Memory B cell (primary cell): ENCODE results near the gene TF.

Experiments used
- ATAC-seq: fragments of 150-1000 bp; cut with Tn5 transposase; 2 replicates; pipeline ENCODE4 v1.10.0; 2021; ENCODE audit warnings: low read depth, mild to moderate bottlenecking, moderate library complexity
- DNase-seq, 2 donors: peaks; one replicate each; pipeline ENCODE4 v3.0.0; 2022; ENCODE audit warnings: low spot score in 2 of 2
- H3K27ac Mint-ChIP-seq: one replicate; pipeline ENCODE4 v1.8.0; 2022; ENCODE audit warnings: mild to moderate bottlenecking, moderate library complexity, mixed read lengths
- H3K27me3 Mint-ChIP-seq: one replicate; pipeline ENCODE4 v1.8.0; 2022; ENCODE audit warnings: mixed read lengths
- H3K36me3 Mint-ChIP-seq: one replicate; pipeline ENCODE4 v1.8.0; 2022; ENCODE audit warnings: mild to moderate bottlenecking, mixed read lengths
- H3K4me1 Mint-ChIP-seq: one replicate; pipeline ENCODE4 v1.8.0; 2022; ENCODE audit warnings: mixed read lengths
- H3K4me3 Mint-ChIP-seq: one replicate; pipeline ENCODE4 v1.8.0; 2022; ENCODE audit warnings: mild to moderate bottlenecking, moderate library complexity, mixed read lengths
- H3K9me3 Mint-ChIP-seq: one replicate; pipeline ENCODE4 v1.8.0; 2022; ENCODE audit warnings: mixed read lengths

TF gene

DNA sequence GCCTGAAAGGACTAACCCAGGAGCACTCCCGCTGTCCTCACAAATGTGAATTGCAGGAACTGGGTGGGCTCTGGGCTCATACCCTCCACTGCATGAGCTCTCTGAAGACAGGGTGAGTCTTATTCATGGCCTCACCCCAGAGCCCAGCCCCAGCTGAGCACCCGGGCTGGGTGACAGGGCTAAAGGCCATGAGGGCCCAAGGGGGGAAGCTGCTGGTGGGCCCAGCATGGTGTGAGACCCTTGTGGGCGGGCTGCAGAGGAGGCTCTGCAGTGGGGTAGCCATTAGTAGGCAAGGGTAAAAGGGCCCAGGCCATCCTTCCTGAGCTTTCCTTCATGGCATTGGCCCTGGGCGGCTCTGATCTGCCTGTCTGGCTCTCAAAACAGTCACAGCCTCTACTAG is 89.8 kb downstream of the TF start:
- no peak for ATAC-seq
- Mint-ChIP-seq H3K4me1 (no peaks in the 10 kb centered on the region), H3K36me3 (no peaks in the 10 kb centered on the region), H3K27me3 (peaks cover 9% of the 10 kb centered on the region), H3K27ac (no peak overlapping the region), H3K4me3 (no peak overlapping the region), H3K9me3 (no peaks in the 10 kb centered on the region)
- no peak for DNase-seq

DNA sequence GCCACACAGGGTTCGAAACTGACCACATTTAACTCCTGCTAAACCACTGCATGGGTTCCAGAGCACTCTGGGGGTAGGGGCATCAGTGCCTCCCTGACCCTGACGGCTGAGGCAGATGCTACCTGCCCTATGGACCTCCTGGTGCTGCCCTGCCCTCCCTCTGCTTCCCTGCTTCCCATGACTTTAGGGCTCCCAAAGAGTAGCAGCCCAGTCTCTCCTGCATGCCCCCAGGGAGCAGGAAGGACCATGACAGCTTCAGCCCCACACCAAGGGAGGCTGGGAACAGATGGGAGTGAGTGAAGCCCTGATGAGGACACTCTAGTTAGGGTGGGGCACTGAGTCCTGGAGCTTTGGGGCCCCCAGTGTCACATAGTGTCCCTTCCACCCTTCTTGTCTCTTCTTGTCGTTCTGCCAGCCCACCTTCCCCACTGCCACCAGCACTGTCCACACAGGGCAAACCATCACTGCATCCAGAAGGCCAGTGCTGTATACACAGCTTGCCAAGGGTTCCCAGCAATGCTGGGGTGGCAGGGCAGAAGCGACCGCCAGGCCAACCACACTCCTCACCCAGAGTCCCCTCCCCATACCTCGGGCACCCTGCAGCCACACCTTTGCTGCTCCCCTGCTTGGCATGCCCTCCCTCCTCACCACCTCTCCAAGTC is 90.4 kb downstream of the TF start:
- no peak overlapping the region for H3K27ac Mint-ChIP-seq
- ATAC-seq (no peak), DNase-seq (no peak)
- peaks cover 9% of the 10 kb centered on the region for H3K27me3 Mint-ChIP-seq
- H3K9me3 Mint-ChIP-seq, result no peaks in the 10 kb centered on the region
- H3K4me3 Mint-ChIP-seq, result no peak overlapping the region
- no peaks in the 10 kb centered on the region for H3K4me1 Mint-ChIP-seq
- no peaks in the 10 kb centered on the region for H3K36me3 Mint-ChIP-seq

DNA sequence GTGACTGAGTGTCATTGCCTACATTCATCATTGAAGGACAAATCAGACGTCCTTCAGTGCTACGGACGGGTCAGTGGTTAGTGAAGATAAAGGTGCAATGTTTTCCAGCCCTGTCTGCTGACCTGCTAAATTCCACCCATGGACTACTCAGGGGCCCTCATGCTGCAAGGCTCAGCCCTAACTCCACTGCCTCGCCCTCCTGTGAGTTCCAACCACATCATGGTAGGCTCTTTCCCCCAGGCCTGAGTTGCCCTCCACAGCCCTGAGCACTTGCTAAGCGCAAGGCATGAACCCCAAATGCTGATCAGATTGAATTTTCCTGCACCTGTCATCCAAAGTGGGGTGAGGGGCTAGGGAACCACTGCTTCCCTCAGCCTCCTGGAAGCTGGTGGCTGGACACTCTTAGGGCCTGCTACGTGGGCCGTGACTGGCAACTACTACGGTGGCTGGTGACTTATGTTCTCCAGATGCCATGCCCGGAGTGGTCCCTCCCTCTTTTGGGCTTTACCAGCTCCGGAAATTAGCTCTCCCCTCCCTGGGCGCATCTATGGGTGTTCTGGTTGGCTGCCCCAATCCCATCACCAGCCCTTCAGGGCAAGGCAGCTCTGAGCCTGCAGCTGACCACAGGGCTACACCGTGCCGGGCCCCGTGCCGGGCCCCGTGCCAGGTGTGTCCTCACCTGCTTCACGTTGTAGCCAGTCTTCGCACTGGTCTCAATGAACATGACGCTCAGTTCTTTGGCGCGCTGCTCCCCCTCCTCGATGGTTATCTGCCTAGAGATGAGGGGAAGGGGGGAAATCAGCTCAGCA is 91.5 kb downstream of the TF start:
- no peaks in the 10 kb centered on the region for H3K9me3 Mint-ChIP-seq
- H3K36me3 Mint-ChIP-seq, result no peaks in the 10 kb centered on the region
- H3K4me3 Mint-ChIP-seq, result no peak overlapping the region
- no peak for ATAC-seq
- peaks cover 11% of the 10 kb centered on the region for H3K27me3 Mint-ChIP-seq
- no peak overlapping the region for H3K27ac Mint-ChIP-seq
- DNase-seq, result no peak
- H3K4me1 Mint-ChIP-seq, result no peaks in the 10 kb centered on the region

DNA sequence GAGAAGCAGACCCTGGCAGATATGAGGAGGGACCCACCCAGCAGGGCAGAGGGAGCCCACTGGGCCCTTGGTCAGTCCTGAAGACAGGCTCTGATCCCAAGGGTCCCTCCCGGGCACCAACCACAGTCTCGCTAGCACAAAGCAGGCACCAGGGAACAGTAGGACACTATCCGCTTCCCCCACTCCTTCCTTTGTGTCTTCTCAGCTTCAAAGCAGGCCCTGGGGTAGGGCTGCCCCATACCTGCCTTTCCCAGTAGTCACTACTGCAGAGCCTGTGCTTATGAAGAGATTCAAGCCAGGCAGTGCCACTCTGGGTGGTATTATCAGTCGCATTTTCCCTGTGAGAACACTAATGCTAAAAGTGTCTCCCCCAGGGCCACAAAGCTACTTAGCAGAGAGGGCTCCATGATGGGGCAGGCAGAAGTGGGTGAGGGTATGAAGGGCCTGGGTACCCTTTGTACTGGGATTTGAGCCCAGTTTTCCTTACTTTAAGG is 92.2 kb downstream of the TF start:
- Mint-ChIP-seq H3K4me1 (no peaks in the 10 kb centered on the region), H3K36me3 (no peaks in the 10 kb centered on the region), H3K27ac (no peak overlapping the region), H3K9me3 (no peaks in the 10 kb centered on the region), H3K4me3 (no peak overlapping the region), H3K27me3 (peaks cover 11% of the 10 kb centered on the region)
- ATAC-seq (no peak), DNase-seq (no peak)

DNA sequence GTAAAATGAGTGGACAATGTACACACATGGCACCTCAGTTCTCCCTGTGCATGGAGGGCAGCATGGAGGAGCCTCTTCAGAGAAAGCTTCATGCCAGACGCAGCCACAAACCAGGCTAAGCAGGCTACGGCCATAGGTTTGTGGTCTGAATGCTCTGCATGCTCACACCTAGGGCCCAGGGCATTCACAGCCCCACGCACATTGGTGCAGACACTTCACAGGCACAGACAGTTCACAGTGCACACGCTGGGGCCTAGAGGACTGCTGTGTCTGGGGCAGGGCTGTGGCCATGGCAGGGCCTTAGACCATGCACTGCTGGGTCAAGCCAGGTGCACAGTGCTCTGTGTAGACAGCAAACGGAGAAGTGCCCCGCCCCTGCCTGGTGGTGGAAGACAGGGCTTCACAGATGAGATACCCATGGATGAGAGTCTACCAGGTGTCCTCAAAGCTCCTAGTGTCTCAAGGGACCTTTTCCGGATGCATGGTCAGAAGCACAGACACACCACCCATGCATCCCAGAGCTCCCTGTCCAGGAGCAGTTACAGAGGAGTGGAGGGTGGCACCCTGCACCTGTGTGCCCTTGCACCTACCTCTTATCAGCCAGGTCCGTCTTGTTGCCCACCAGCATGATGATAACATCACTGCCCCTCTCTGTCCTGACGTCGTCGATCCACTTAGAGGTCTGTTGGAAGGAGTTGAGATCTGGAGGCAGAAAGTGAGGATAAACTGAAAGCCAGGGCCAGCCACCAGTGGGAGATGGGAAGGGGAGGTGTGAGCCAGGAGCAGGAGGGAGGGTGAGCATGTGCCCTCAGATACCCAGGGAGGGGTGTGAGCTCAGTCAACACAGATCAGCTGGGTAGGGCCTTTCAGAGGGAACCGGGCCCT is 93.0 kb downstream of the TF start:
- no peaks in the 10 kb centered on the region for H3K36me3 Mint-ChIP-seq
- no peaks in the 10 kb centered on the region for H3K9me3 Mint-ChIP-seq
- H3K27me3 Mint-ChIP-seq, result peaks cover 11% of the 10 kb centered on the region
- ATAC-seq (no peak), DNase-seq (no peak)
- no peak overlapping the region for H3K4me3 Mint-ChIP-seq
- no peak overlapping the region for H3K27ac Mint-ChIP-seq
- no peaks in the 10 kb centered on the region for H3K4me1 Mint-ChIP-seq

DNA sequence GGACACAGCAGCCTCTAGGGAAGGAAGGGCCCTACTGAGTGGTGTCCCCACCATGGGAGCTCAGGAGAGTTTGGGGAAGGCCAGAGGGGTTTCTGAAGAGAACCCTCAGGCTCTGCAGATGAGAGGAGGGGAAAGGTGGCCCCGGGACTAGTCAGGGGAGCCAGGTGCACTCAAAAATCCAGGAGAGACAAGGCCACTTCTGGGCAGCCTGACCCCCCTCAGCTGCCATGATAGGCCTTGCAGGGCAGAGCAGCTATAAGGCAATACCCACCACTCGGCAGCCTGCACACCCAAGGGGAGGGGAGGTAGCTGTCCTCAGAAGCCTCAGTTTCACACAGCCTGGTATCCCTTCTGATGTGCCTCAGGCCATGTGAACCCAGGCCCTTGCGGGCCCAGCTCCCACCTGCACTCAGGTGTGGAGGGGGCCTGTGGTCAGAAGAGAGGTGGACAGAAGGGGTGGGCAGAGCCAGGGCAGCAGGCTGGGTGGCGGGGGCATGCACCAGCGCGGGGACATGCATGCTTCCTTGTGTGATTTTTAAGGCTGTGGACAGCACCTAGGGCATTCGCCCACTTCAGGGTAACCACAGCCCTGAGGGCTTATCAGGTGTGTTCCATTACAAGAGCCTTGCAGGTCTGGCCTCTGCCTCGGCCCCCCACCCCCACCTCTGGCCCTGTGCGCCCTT is 94.0 kb downstream of the TF start:
- H3K36me3 Mint-ChIP-seq, result no peaks in the 10 kb centered on the region
- H3K27me3 Mint-ChIP-seq, result peaks cover 8% of the 10 kb centered on the region
- no peaks in the 10 kb centered on the region for H3K4me1 Mint-ChIP-seq
- ATAC-seq (no peak), DNase-seq (no peak)
- no peak overlapping the region for H3K4me3 Mint-ChIP-seq
- H3K9me3 Mint-ChIP-seq, result no peaks in the 10 kb centered on the region
- H3K27ac Mint-ChIP-seq, result no peak overlapping the region

DNA sequence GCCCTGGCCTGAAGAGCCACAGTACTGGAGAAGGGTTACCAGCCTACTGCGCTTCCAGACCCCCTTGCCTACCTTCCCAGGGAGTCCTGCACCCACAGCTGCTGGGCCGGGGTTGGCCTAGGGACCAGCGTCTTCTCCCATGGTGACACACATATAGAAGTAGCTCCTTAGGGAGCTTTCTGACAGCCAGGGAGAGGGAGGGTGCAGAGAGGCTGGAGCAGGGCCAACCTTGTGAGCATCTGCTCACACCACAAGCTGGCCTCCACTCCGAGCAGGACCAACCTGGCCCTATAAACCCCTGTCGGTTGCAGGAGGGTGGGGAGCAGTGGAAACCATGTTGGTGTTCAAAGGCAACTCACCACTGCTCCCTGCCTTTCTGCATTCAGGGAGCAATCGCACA is 94.6 kb downstream of the TF start:
- peaks cover 7% of the 10 kb centered on the region for H3K27me3 Mint-ChIP-seq
- no peaks in the 10 kb centered on the region for H3K36me3 Mint-ChIP-seq
- DNase-seq, result no peak
- ATAC-seq, result no peak
- H3K4me3 Mint-ChIP-seq, result no peak overlapping the region
- no peaks in the 10 kb centered on the region for H3K4me1 Mint-ChIP-seq
- no peaks in the 10 kb centered on the region for H3K9me3 Mint-ChIP-seq
- no peak overlapping the region for H3K27ac Mint-ChIP-seq

DNA sequence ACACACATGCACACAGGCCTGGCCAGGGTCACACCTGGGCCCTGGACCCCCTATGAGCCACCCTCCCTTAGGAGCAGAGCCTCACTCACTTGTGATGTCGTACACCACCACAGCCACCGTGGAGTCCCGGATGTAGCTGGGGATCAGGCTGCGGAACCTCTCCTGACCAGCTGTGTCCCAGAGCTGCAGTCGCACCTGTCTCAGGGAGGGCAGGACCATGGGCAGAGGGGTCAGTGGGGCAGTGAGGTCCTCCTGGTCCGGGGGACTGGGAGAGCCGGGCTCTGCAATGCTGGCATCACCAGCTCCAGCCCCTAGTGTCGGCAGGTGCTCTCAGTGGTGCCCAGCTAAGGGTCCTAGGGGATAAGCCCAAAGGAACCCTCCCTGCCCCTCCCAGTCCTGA is 95.0 kb downstream of the TF start:
- H3K9me3 Mint-ChIP-seq, result no peaks in the 10 kb centered on the region
- H3K4me1 Mint-ChIP-seq, result no peaks in the 10 kb centered on the region
- no peak for DNase-seq
- no peak overlapping the region for H3K4me3 Mint-ChIP-seq
- H3K36me3 Mint-ChIP-seq, result no peaks in the 10 kb centered on the region
- ATAC-seq, result no peak
- no peak overlapping the region for H3K27ac Mint-ChIP-seq
- H3K27me3 Mint-ChIP-seq, result peaks cover 7% of the 10 kb centered on the region

DNA sequence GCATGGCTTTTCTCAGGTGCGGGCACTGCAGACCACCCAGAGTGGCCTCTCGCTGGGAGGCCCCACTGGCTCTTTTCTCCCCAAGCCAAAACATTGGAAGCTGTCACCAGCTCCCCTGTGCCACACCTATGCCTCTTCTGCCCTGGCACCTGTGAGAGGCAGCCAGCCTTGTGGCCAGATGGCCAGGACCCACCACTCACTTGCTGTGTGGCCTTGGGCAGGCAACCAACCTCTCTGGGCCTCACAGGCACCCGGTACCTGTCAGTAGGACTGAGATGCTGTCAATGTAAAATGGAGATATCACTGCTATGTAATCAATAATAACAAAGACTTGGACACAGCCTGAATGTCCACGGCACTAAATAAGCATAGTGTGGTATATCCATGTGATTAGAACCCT is 96.0 kb downstream of the TF start:
- DNase-seq, result no peak
- ATAC-seq, result no peak
- no peaks in the 10 kb centered on the region for H3K4me1 Mint-ChIP-seq

DNA sequence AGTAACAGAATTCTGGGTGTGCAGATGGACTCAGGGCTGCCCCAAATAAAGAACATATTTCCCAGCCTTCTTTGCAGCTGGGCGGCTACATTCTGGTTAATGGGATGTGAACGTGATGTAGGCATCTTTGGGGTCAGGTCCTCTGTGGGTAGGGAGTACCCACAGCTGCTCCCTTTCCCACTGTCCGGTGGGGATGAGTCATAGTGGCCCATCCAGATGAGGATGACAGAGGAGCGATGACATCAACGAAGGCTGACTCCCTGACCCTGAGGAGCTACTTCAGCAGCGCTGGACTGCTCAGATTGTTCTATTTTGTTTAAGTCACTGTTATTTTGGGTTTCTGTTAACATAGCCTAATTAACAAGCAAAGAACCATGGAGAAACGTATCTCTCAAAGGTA is 97.4 kb downstream of the TF start:
- Mint-ChIP-seq H3K27ac (no peak overlapping the region), H3K36me3 (no peaks in the 10 kb centered on the region), H3K4me1 (no peaks in the 10 kb centered on the region), H3K9me3 (no peaks in the 10 kb centered on the region), H3K4me3 (no peak overlapping the region), H3K27me3 (peaks cover 7% of the 10 kb centered on the region)
- DNase-seq, result no peak
- no peak for ATAC-seq

More for the DNA sequence above, 96.0 kb downstream of the TF start:
- Mint-ChIP-seq H3K27ac (no peak overlapping the region), H3K4me3 (no peak overlapping the region), H3K27me3 (peaks cover 5% of the 10 kb centered on the region), H3K9me3 (no peaks in the 10 kb centered on the region), H3K36me3 (no peaks in the 10 kb centered on the region)

DNA sequence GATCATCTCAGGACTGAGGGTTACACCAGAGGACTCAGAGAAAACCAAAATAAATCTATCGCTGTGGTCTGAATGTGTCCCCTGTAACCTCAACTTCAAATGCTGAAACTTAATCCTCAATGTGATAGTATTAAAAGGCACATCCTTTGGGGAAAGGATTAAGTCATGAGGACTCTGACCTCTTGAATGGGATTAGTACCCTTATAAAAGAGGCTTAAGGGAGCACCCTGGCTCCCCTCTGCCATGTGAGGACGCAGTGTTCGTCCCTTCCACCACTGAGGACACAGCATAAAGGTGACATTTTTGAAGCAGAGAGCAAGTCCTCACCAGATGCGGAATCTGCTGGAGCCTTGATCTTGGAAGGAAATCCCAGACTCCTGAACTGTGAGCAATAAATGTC is 98.9 kb downstream of the TF start:
- Mint-ChIP-seq H3K27me3 (peaks cover 4% of the 10 kb centered on the region), H3K9me3 (no peaks in the 10 kb centered on the region), H3K27ac (no peak overlapping the region), H3K36me3 (no peaks in the 10 kb centered on the region), H3K4me1 (no peaks in the 10 kb centered on the region), H3K4me3 (no peak overlapping the region)
- no peak for ATAC-seq
- no peak for DNase-seq
